K562 (cell line): ENCODE results near the gene RAB9B. TPM values are rescaled to one million over a fixed set of nuclear protein-coding genes. Genes with fewer than 3 reads are reported as not detected.

Experiments used
- ATAC-seq: fragments of 200-7000 bp; cut with Tn5 transposase; 3 replicates; pipeline ENCODE4 v1.9.1; 2020; ENCODE audit warnings: moderate library complexity
- BruUV-seq: library from RNA; stranded (reverse); fragments of 400-500 nt; replicated peaks from 2 replicates; lab custom pipeline; 2021; lab: Mats Ljungman, UMichigan
- CTCF ChIA-PET: fragments of 300-600 bp; formaldehyde crosslinking; extraction: SDS; loops from one replicate; lab custom pipeline; 2021; ENCODE audit warnings: low intra/inter-chr PET ratio; lab: Yijun Ruan, JAX
- POLR2A ChIA-PET: fragments of 300-600, 350-650 bp; sonication (Branson Sonifier 250); formaldehyde crosslinking; extraction: SDS; loops from one replicate; lab custom pipeline; 2021; ENCODE audit warnings: antibody characterized with exemption, inconsistent platforms; lab: Yijun Ruan, JAX
- DNase-seq, 4 experiments: peaks; one replicate each; pipeline versions ENCODE4 v3.0.0 to v3.0.0-alpha.2; 2011 to 2018; ENCODE audit warnings: low spot score in 3 of 4, mixed read lengths in 3 of 4; ENCODE audit errors: extremely low read depth in 1 of 4
- FAIRE-seq: peaks from 2 replicates; lab custom pipeline; 2011; peaks lifted over from hg19 to GRCh38; lab: Jason Lieb, UNC
- H2AFZ ChIP-seq: 2 replicates; pipeline ENCODE4 v1.6.0; 2011; ENCODE audit warnings: low read depth, low read length, control low read depth, inconsistent platforms
- H3K27ac ChIP-seq: fragments of 200-600 bp; 3 replicates; pipeline ENCODE4 v1.8.0; 2011; ENCODE audit warnings: low read depth, mild to moderate bottlenecking, control low read depth, inconsistent platforms, low read length, moderate library complexity, mixed read lengths; ENCODE audit errors: extremely low read depth
- H3K27me3 ChIP-seq, 2 experiments: fragments of 300-600 bp in 1 of 2; 2 replicates in 1 of 2; 3 replicates in 1 of 2; pipeline versions ENCODE4 v1.6.0 to v1.8.0; 2011; ENCODE audit warnings: inconsistent platforms in 2 of 2, low read length in 2 of 2, mild to moderate bottlenecking in 1 of 2, mixed read lengths in 1 of 2, moderate library complexity in 1 of 2; ENCODE audit not compliant: control insufficient read depth in 2 of 2, insufficient read depth in 2 of 2
- H3K36me3 ChIP-seq: fragments of 300-600 bp; 3 replicates; pipeline ENCODE4 v1.8.0; 2011; ENCODE audit warnings: mild to moderate bottlenecking, low read length, inconsistent platforms; ENCODE audit not compliant: control insufficient read depth, insufficient read depth
- H3K4me1 ChIP-seq, 2 experiments: fragments of 200-600 bp in 1 of 2; replicated peaks in 1 of 2; 2 replicates in 1 of 2; 3 replicates in 1 of 2; pipeline versions ENCODE4 v1.5.1 to v1.8.0; 2011; ENCODE audit warnings: inconsistent platforms in 2 of 2, low read length in 2 of 2, mild to moderate bottlenecking in 1 of 2, mixed read lengths in 1 of 2, moderate library complexity in 1 of 2; ENCODE audit not compliant: control insufficient read depth in 2 of 2, insufficient read depth in 2 of 2
- H3K4me2 ChIP-seq: 2 replicates; pipeline ENCODE4 v1.6.1; 2011; ENCODE audit warnings: low read length, control low read depth, inconsistent platforms, mixed read lengths; ENCODE audit not compliant: insufficient read depth
- H3K4me3 ChIP-seq: fragments of 200-600 bp; sonication (generic), shearing (Covaris generic); 2 replicates; pipeline ENCODE4 v1.5.1; 2016; ENCODE audit warnings: control low read depth, inconsistent platforms
- H3K79me2 ChIP-seq: fragments of 200-600 bp; 3 replicates; pipeline ENCODE4 v1.8.0; 2011; ENCODE audit warnings: low read length, inconsistent platforms; ENCODE audit not compliant: control insufficient read depth, insufficient read depth
- H3K9ac ChIP-seq, 2 experiments: 2 replicates each; pipeline versions ENCODE4 v1.6.0 to v1.6.1; 2011; ENCODE audit warnings: low read depth in 2 of 2, low read length in 2 of 2, control low read depth in 1 of 2, inconsistent platforms in 1 of 2, mild to moderate bottlenecking in 1 of 2, mixed read lengths in 1 of 2; ENCODE audit not compliant: insufficient read depth in 1 of 2
- H3K9me1 ChIP-seq: one replicate; pipeline ENCODE4 v1.6.0; 2011; ENCODE audit warnings: inconsistent platforms, mild to moderate bottlenecking, low read length, moderate library complexity; ENCODE audit not compliant: control insufficient read depth, insufficient read depth
- H3K9me3 ChIP-seq: replicated peaks from 2 replicates; pipeline ENCODE4 v1.5.1; 2011; ENCODE audit warnings: low read depth, low read length, inconsistent platforms; ENCODE audit not compliant: control insufficient read depth, insufficient read depth
- H4K20me1 ChIP-seq: replicated peaks from 2 replicates; pipeline ENCODE4 v1.6.1; 2011; ENCODE audit warnings: low read length, inconsistent platforms, mixed read lengths; ENCODE audit not compliant: control insufficient read depth, insufficient read depth
- FOXK1 ChIP-seq: sonication (generic); formaldehyde crosslinking; IDR thresholded peaks from 2 replicates; pipeline ENCODE4 v1.8.0; 2022; ENCODE audit warnings: missing genetic modification reagents, mild to moderate bottlenecking, borderline replicate concordance
- FOXM1 ChIP-seq, 2 experiments: fragments of 450-650 bp in 1 of 2; sonication (generic) in 1 of 2; formaldehyde crosslinking in 1 of 2; IDR thresholded peaks; 2 replicates each; pipeline versions ENCODE4 v1.6.1 to v1.9.0; 2017 to 2022; ENCODE audit warnings: low read depth in 2 of 2, mild to moderate bottlenecking in 2 of 2, missing genetic modification reagents in 1 of 2, moderate library complexity in 1 of 2
- KDM1A ChIP-seq, 2 experiments: fragments of 450-650 bp; IDR thresholded peaks; 2 replicates each; pipeline ENCODE4 v1.6.1; 2016; ENCODE audit warnings: mild to moderate bottlenecking in 2 of 2
- MTA1 ChIP-seq: fragments of 450-650 bp; IDR thresholded peaks from 2 replicates; pipeline ENCODE4 v1.6.1; 2017; ENCODE audit warnings: borderline replicate concordance
- SMARCC2 ChIP-seq: fragments of 450-650 bp; IDR thresholded peaks from 2 replicates; pipeline ENCODE4 v1.6.1; 2017; ENCODE audit warnings: antibody characterized with exemption, moderate library complexity, mild to moderate bottlenecking, low read depth
- XRCC3 ChIP-seq: fragments of 450-650 bp; IDR thresholded peaks from 2 replicates; pipeline ENCODE4 v1.6.1; 2017; ENCODE audit warnings: mild to moderate bottlenecking, moderate library complexity
- ZNF668 ChIP-seq: fragments of 250-450 bp; sonication (Bioruptor Pico); IDR thresholded peaks from 2 replicates; pipeline ENCODE4 v1.8.0; 2022; ENCODE audit warnings: mild to moderate bottlenecking, inconsistent platforms
- ZNF830 ChIP-seq: fragments of 250-450 bp; sonication (Bioruptor Pico); IDR thresholded peaks from 2 replicates; pipeline ENCODE4 v1.5.0; 2021; ENCODE audit warnings: mild to moderate bottlenecking
- WGBS: fragments of 100-300 bp; shearing (Covaris generic); methylation state at CpG from one replicate; pipeline ENCODE4 v1.1.6; 2016; ENCODE audit warnings: low coverage, mixed read lengths; ENCODE audit not compliant: insufficient coverage; ENCODE audit errors: missing lambda C conversion rate; 5-methylcytosine and 5-hydroxymethylcytosine counted together
- in situ Hi-C: fragments of 300-500 bp; cut with MboI; formaldehyde crosslinking; loops from 4 replicates; pipeline ENCODE4 v1.15.0; 2018; ENCODE audit warnings: inconsistent platforms, mixed read lengths
- intact Hi-C: fragments of 100-400 bp; cut with micrococcal nuclease; formaldehyde crosslinking; loops from 2 replicates; pipeline ENCODE4 v1.14.2; 2022
- polyA plus RNA-seq, 8 experiments: library from polyadenylated mRNA; depleted of rRNA in 4 of 8; stranded (reverse) in 5 of 8; unstranded in 3 of 8; fragments of >200 nt; fragmentation: Nextera tagmentation in 2 of 8; fragmentation: Illumina TruSeq in 1 of 8; extraction: Ambion mirVana in 2 of 8; extraction: Trizol in 1 of 8; gene quantifications; 2 replicates each; pipeline versions ENCODE4 v1.2.1 to v1.2.3, GENCODE V29; 2011 to 2014; ENCODE audit warnings: inconsistent platforms in 1 of 8, missing spikeins in 1 of 8
- total RNA-seq, 7 experiments: library from RNA; depleted of rRNA in 6 of 7; stranded (reverse); fragments of >200 nt in 6 of 7; fragmentation: Illumina TruSeq in 2 of 7; extraction: Trizol in 2 of 7; gene quantifications; 2 replicates each; pipeline versions ENCODE4 v1.2.1 to v1.2.3, GENCODE V29; 2011 to 2021; ENCODE audit warnings: low replicate concordance in 1 of 7
- TF ChIP-seq, protein P1 (sequence below): fragments of 250-450 bp; sonication (Bioruptor Pico); IDR thresholded peaks from 2 replicates; pipeline ENCODE4 v1.8.0; 2021; ENCODE audit warnings: borderline replicate concordance, mild to moderate bottlenecking, moderate library complexity; ENCODE audit not compliant: poor library complexity, severe bottlenecking
- TF ChIP-seq, protein P2 (sequence below): fragments of 250-450 bp; sonication (Bioruptor Pico); IDR thresholded peaks from 2 replicates; pipeline ENCODE4 v1.5.0; 2021; ENCODE audit warnings: mild to moderate bottlenecking, moderate library complexity
- TF ChIP-seq, protein P3 (sequence below): conservative IDR thresholded peaks from 2 replicates; pipeline ENCODE4 v1.6.1; 2011; ENCODE audit warnings: low read depth, mild to moderate bottlenecking, low read length; ENCODE audit not compliant: control insufficient read depth
- TF ChIP-seq, protein P4 (sequence below): fragments of 250-450 bp; sonication (Bioruptor Pico); IDR thresholded peaks from 2 replicates; pipeline ENCODE4 v1.4.0; 2020; ENCODE audit warnings: mild to moderate bottlenecking, moderate library complexity, borderline replicate concordance

RAB9B gene
- total and polyA plus RNA-seq, 9 of the 15 experiments (the other 6 are each of a cell fraction or from before 2014, with no cell fraction given), result 0.03 to 0.05 (median 0.04) TPM; not detected in 6

DNA sequence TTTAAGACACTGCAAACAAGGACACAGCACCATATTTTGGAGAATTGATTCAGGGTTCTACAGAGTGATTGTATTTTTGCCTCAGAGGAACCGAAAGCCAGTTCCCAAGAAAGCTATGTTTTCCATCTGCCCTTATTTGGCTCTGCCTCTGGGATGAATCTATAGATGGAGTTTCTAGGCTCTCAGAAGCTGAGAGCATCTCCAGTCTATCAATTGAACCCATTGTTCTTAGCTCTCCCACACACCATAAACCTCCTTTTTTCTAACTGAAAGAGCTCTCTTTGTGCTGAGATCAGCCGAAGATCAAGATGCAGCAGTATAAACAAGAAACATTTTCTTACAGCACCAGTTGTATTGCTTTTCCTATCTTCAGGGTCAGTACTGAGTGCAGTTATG lies 38.5 kb downstream of the RAB9B start (continued):
- no peak for TF ChIP-seq ZNF668
- TF ChIP-seq, protein P1, sequence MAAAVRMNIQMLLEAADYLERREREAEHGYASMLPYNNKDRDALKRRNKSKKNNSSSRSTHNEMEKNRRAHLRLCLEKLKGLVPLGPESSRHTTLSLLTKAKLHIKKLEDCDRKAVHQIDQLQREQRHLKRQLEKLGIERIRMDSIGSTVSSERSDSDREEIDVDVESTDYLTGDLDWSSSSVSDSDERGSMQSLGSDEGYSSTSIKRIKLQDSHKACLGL, result no peak
- TF ChIP-seq, protein P2, sequence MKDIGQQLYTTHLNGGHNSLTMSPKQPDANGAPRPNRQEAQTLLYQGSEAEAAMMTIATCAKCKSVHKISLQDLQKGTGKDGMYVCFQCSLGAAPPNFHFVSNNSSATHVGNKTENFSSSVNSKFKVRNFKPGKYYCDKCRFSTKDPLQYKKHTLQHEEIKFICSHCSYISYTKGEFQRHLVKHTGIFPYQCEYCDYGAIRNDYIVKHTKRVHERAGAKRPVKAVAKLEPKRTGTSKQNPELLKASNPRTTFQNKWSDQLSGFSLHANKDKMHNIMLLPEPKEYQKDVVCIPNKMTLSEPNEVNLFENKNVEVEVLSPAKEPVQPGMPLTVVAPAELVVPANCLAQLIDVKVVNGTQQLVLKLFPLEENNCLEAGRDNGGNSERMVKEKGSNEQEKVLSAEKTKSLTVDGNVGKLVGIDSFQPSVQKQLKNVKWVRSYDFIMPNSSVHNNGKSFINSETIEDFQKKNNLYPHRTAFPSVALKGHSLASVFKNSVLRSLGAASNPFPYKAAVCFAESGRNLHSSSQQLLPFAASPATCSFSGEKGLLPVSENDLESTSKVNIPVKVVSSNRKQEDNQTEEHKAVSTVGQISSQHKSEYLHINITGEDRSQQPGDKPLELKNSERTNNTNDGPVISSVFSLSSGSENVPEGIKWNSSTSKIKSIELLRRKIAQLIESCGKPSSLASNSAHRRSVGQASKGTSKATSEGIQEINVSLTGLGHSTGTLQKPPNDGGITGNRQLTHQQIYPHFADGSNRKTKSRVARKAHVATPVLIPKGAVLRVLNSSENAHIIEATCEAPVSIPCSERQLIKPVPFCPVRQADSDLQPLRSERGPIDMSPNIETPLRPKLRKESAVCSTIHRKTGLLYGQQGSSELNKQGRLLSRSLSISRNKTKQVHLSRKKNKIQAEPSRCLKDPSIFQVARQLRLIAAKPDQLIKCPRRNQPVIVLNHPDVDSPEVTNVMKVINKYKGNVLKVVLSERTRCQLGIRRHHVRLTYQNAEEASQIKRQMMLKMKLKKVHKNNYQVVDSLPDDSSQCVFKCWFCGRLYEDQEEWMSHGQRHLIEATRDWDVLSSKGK (CRISPR knock-in tag), result no peak
- no peak for TF ChIP-seq MTA1

DNA sequence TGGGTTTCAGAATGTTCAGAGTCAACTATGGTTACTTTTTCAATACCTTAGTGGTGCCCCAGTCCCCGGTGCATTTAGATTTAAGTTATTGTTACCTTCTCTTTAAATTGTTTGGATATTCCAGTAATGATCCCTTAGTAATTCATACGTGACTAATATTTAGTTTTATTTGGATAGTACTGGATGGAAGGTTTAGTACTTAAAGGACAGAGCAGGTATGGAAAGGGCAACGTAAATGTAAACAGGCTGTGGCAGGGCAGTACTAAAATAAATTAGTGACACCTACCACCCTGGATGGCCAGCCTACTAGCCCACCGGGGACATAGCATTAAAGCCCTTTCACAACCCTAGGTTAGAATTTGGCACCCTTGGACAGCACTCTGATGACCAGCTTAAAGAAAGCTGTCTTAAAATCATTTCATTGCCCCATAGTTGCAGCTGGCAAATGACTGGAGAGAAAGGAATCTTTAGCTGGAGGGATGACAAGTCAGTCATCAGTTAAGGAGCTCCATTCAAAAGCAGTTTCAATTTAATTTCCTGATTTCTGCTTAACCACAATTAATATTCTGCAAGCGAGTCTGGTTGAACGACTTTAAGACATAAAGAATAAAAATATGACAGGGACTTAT lies 39.0 kb downstream of the RAB9B start:
- Histone ChIP-seq H3K36me3 (no peaks in the 10 kb centered on the region), H3K27ac (no peak overlapping the region), H3K4me3 (no peak overlapping the region), H3K79me2 (no peaks in the 10 kb centered on the region), H4K20me1 (no peaks in the 10 kb centered on the region), H2AFZ (no peak overlapping the region), H3K9me3 (no peaks in the 10 kb centered on the region), H3K4me2 (no peak overlapping the region), H3K9ac (no peak overlapping the region), H3K27me3 (peaks cover 0 to 4% of the 10 kb centered on the region in 2 experiments; a peak in 1 of 5 replicates), H3K9me1 (no peaks in the 10 kb centered on the region), H3K4me1 (no peaks in the 10 kb centered on the region)
- DNase-seq (no peak), FAIRE-seq (no peak), ATAC-seq (no peak)
- POLR2A ChIA-PET, result interaction anchor here (0.8 to 1.4 kb wide), 2 partner anchors 63 to 74 kb away, joined by 3 read pairs; no protein-coding TSS in a partner anchor
- CTCF ChIA-PET, result no interaction called here
- 2% methylated on average over 6 of the region's 6 CpGs for WGBS
- BruUV-seq, result no TSS peak
- in situ Hi-C loops (no loop called here), intact Hi-C loops (no loop called here)
- TF ChIP-seq KDM1A (IDR thresholded peaks at IDR 0.05) (no peak), FOXM1 (IDR thresholded peaks at IDR 0.05; ENCODE audit: low read depth) (no peak), FOXM1 (CRISPR knock-in tag; IDR thresholded peaks at IDR 0.05; ENCODE audit: low read depth) (no peak), ZNF830 (CRISPR knock-in tag) (no peak), XRCC3 (no peak), SMARCC2 (no peak), FOXK1 (no peak)
- TF ChIP-seq, protein P3, sequence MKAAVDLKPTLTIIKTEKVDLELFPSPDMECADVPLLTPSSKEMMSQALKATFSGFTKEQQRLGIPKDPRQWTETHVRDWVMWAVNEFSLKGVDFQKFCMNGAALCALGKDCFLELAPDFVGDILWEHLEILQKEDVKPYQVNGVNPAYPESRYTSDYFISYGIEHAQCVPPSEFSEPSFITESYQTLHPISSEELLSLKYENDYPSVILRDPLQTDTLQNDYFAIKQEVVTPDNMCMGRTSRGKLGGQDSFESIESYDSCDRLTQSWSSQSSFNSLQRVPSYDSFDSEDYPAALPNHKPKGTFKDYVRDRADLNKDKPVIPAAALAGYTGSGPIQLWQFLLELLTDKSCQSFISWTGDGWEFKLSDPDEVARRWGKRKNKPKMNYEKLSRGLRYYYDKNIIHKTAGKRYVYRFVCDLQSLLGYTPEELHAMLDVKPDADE, result no peak
- TF ChIP-seq, protein P4, sequence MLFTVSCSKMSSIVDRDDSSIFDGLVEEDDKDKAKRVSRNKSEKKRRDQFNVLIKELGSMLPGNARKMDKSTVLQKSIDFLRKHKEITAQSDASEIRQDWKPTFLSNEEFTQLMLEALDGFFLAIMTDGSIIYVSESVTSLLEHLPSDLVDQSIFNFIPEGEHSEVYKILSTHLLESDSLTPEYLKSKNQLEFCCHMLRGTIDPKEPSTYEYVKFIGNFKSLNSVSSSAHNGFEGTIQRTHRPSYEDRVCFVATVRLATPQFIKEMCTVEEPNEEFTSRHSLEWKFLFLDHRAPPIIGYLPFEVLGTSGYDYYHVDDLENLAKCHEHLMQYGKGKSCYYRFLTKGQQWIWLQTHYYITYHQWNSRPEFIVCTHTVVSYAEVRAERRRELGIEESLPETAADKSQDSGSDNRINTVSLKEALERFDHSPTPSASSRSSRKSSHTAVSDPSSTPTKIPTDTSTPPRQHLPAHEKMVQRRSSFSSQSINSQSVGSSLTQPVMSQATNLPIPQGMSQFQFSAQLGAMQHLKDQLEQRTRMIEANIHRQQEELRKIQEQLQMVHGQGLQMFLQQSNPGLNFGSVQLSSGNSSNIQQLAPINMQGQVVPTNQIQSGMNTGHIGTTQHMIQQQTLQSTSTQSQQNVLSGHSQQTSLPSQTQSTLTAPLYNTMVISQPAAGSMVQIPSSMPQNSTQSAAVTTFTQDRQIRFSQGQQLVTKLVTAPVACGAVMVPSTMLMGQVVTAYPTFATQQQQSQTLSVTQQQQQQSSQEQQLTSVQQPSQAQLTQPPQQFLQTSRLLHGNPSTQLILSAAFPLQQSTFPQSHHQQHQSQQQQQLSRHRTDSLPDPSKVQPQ (CRISPR knock-in tag), result no peak
